PC-3 (cell line): ENCODE measurements around the gene BRINP2. TPM values are rescaled to one million over a fixed set of nuclear protein-coding genes. Genes with fewer than 3 reads are reported as not detected.

ENCODE experiments used
- ATAC-seq: fragments of 200-7000 bp; cut with Tn5 transposase; 2 replicates; pipeline ENCODE4 v1.9.1; 2020; ENCODE audit warnings: mild to moderate bottlenecking, moderate library complexity
- BruUV-seq: library from RNA; stranded (reverse); fragments of 400-500 nt; replicated peaks from 2 replicates; lab custom pipeline; 2021; lab: Mats Ljungman, UMichigan
- CTCF ChIA-PET: fragments of 300-600 bp; sonication (Branson Sonifier 250); formaldehyde crosslinking; loops from one replicate; lab custom pipeline; 2022; ENCODE audit warnings: antibody characterized with exemption; lab: Charles Lee
- POLR2A ChIA-PET: fragments of 300-600 bp; sonication (Branson Sonifier 250); formaldehyde crosslinking; loops from one replicate; lab custom pipeline; 2022; ENCODE audit warnings: antibody characterized with exemption; ENCODE audit not compliant: unreplicated experiment; lab: Charles Lee
- DNase-seq: peaks from one replicate; pipeline ENCODE4 v3.0.0-alpha.2; 2015
- H2AFZ ChIP-seq: fragments of 300-600 bp; sonication (generic); 2 replicates; pipeline ENCODE4 v1.6.0; 2016; ENCODE audit warnings: antibody characterized with exemption, low read length
- H3F3A ChIP-seq: fragments of 300-600 bp; sonication (generic); one replicate; pipeline ENCODE4 v1.6.0; 2017; ENCODE audit warnings: antibody characterized with exemption, low read length, control low read depth, mild to moderate bottlenecking; ENCODE audit not compliant: unreplicated experiment
- H3K27ac ChIP-seq: fragments of 300-600 bp; sonication (generic); 2 replicates; pipeline ENCODE4 v1.5.1; 2016; ENCODE audit warnings: mild to moderate bottlenecking, low read length
- H3K27me3 ChIP-seq: fragments of 300-600 bp; sonication (generic); 2 replicates; pipeline ENCODE4 v1.6.1; 2016; ENCODE audit warnings: low read length, mixed read lengths
- H3K36me3 ChIP-seq: fragments of 300-600 bp; sonication (generic); 2 replicates; pipeline ENCODE4 v1.6.1; 2016; ENCODE audit warnings: low read depth, mixed run types, low read length, mixed read lengths
- H3K4me1 ChIP-seq: fragments of 300-600 bp; sonication (generic); 2 replicates; pipeline ENCODE4 v1.5.1; 2016; ENCODE audit warnings: low read length; ENCODE audit not compliant: insufficient read depth
- H3K4me2 ChIP-seq: fragments of 300-600 bp; sonication (generic); 2 replicates; pipeline ENCODE4 v1.6.0; 2016; ENCODE audit warnings: low read length
- H3K4me3 ChIP-seq: fragments of 300-600 bp; sonication (generic); 2 replicates; pipeline ENCODE4 v1.5.1; 2016; ENCODE audit warnings: mild to moderate bottlenecking, low read length, mixed read lengths
- H3K79me2 ChIP-seq: fragments of 300-600 bp; sonication (generic); 2 replicates; pipeline ENCODE4 v1.6.1; 2017; ENCODE audit warnings: low read length, mixed read lengths
- H3K9ac ChIP-seq: fragments of 300-600 bp; sonication (generic); 2 replicates; pipeline ENCODE4 v1.6.0; 2016; ENCODE audit warnings: mild to moderate bottlenecking, low read length
- H3K9me2 ChIP-seq: fragments of 300-600 bp; sonication (generic); replicated peaks from 2 replicates; pipeline ENCODE4 v1.6.1; 2016; ENCODE audit warnings: mixed run types, low read length, mixed read lengths
- H3K9me3 ChIP-seq: fragments of 300-600 bp; sonication (generic); 2 replicates; pipeline ENCODE4 v1.6.1; 2016; ENCODE audit warnings: low read length, mixed read lengths
- H4K20me1 ChIP-seq: fragments of 300-600 bp; sonication (generic); 2 replicates; pipeline ENCODE4 v1.6.1; 2016; ENCODE audit warnings: low read length, mixed read lengths
- CTCF ChIP-seq: fragments of 300-600 bp; sonication (generic); conservative IDR thresholded peaks from 2 replicates; pipeline ENCODE4 v1.5.1; 2017; ENCODE audit warnings: antibody characterized with exemption, low read depth, mild to moderate bottlenecking, low read length
- EZH2 ChIP-seq: fragments of 300-600 bp; sonication (generic); IDR thresholded peaks from one replicate; pipeline ENCODE4 v1.6.1; 2017; ENCODE audit warnings: antibody characterized with exemption, mild to moderate bottlenecking, low read length; ENCODE audit not compliant: unreplicated experiment
- EZH2phosphoT487 ChIP-seq: fragments of 300-600 bp; sonication (generic); IDR thresholded peaks from 2 replicates; pipeline ENCODE4 v1.6.1; 2018; ENCODE audit warnings: mild to moderate bottlenecking, antibody characterized with exemption, low read length, borderline replicate concordance
- intact Hi-C: fragments of 100-400 bp; cut with micrococcal nuclease; formaldehyde crosslinking; loops from 2 replicates; pipeline ENCODE4 v1.9.0; 2023
- total RNA-seq: library from RNA; depleted of rRNA; stranded (reverse); fragments of >200 nt; gene quantifications from 2 replicates; pipeline ENCODE4 v1.2.3, GENCODE V29; 2014

Gene BRINP2
- total RNA-seq, 1 experiment from 2014 or later, result 2.6 TPM

GRCh38 chr1:177206831-177207355, 36.1 kb downstream of the BRINP2 start:
- H3K9me3 ChIP-seq, result no peaks in the 10 kb centered on the region
- TF ChIP-seq EZH2phosphoT487 (no peak), EZH2 (no peak), CTCF (no peak)
- H3K9me2 ChIP-seq, result no peaks in the 10 kb centered on the region
- no TSS peak for BruUV-seq
- no peak for ATAC-seq
- H3K36me3 ChIP-seq, result no peaks in the 10 kb centered on the region
- H3F3A ChIP-seq, result no peaks in the 10 kb centered on the region
- no peaks in the 10 kb centered on the region for H4K20me1 ChIP-seq
- no peaks in the 10 kb centered on the region for H3K27me3 ChIP-seq
- H2AFZ ChIP-seq, result no peak overlapping the region
- ChIA-PET CTCF (no interaction called here), POLR2A (no interaction called here)
- intact Hi-C loops, result no loop called here
- no peak overlapping the region for H3K9ac ChIP-seq
- DNase-seq, result no peak
- H3K4me1 ChIP-seq, result peaks cover 23% of the 10 kb centered on the region
- no peak overlapping the region for H3K27ac ChIP-seq
- no peak overlapping the region for H3K4me3 ChIP-seq
- H3K4me2 ChIP-seq, result no peak overlapping the region
- no peaks in the 10 kb centered on the region for H3K79me2 ChIP-seq

GRCh38 chr1:177208920-177209319, 38.2 kb downstream of the BRINP2 start:
- TF ChIP-seq EZH2, result no peak
- TF ChIP-seq EZH2phosphoT487, result no peak
- TF ChIP-seq CTCF, result no peak
- Histone ChIP-seq H3K9me3 (no peaks in the 10 kb centered on the region), H3K9ac (peak overlapping the region; percentile 73), H3K4me1 (peaks cover 23% of the 10 kb centered on the region), H3K79me2 (no peaks in the 10 kb centered on the region), H3K4me3 (no peak overlapping the region), H4K20me1 (no peaks in the 10 kb centered on the region), H3K27me3 (no peaks in the 10 kb centered on the region), H2AFZ (no peak overlapping the region), H3F3A (no peaks in the 10 kb centered on the region), H3K36me3 (no peaks in the 10 kb centered on the region), H3K4me2 (peak overlapping the region; percentile 38; the same call in 1 of the 2 replicates), H3K9me2 (no peaks in the 10 kb centered on the region), H3K27ac (peak overlapping the region; percentile 95)
- CTCF ChIA-PET, result interaction anchor here (0.9 to 1.2 kb wide), 3 partner anchors 27 to 48 kb away, joined by 3 to 9 read pairs (median 4); no protein-coding TSS in a partner anchor
- ATAC-seq, result no peak
- POLR2A ChIA-PET, result interaction anchor here (0.6 kb wide), 1 partner anchor 119 kb away, joined by 6 read pairs; no protein-coding TSS in a partner anchor
- intact Hi-C loops, result loop anchor here (2.0 kb wide), 1 partner anchor 48 kb away; no protein-coding TSS in a partner anchor
- no TSS peak for BruUV-seq
- DNase-seq, result no peak

- Histone ChIP-seq H3K4me1 (peaks cover 23% of the 10 kb centered on the region), H2AFZ (no peak overlapping the region), H3K4me2 (peak overlapping the region; percentile 44), H4K20me1 (no peaks in the 10 kb centered on the region), H3K27me3 (no peaks in the 10 kb centered on the region), H3K9me2 (no peaks in the 10 kb centered on the region), H3K27ac (peak overlapping the region; percentile 95), H3K9me3 (no peaks in the 10 kb centered on the region), H3K79me2 (no peaks in the 10 kb centered on the region), H3K36me3 (no peaks in the 10 kb centered on the region), H3K9ac (peak overlapping the region; percentile 55), H3K4me3 (no peak overlapping the region), H3F3A (no peaks in the 10 kb centered on the region)
- TF ChIP-seq EZH2phosphoT487 (no peak), CTCF (no peak), EZH2 (no peak)
- peak; percentile 97 for ATAC-seq
- ChIA-PET POLR2A (interaction anchor here (0.5 to 0.6 kb wide), 2 partner anchors 27 to 119 kb away, joined by 5 to 6 read pairs; no protein-coding TSS in a partner anchor), CTCF (interaction anchor here (0.9 to 1.2 kb wide), 3 partner anchors 27 to 48 kb away, joined by 3 to 9 read pairs (median 4); no protein-coding TSS in a partner anchor)
- BruUV-seq, result no TSS peak
- intact Hi-C loops, result loop anchor here (2.0 kb wide), 1 partner anchor 47 kb away; no protein-coding TSS in a partner anchor
- DNase-seq, result peak; percentile 98
Observed at GRCh38 chr1:177209357-177209756, 38.6 kb downstream of the BRINP2 start.
